ENCODE data around the gene COL25A1.
"Not testable (repeated sequence)": the region's sequence is repeated elsewhere in the genome, so short reads cannot be mapped to it uniquely, and the experiment has no call there.

Gene COL25A1

DNA sequence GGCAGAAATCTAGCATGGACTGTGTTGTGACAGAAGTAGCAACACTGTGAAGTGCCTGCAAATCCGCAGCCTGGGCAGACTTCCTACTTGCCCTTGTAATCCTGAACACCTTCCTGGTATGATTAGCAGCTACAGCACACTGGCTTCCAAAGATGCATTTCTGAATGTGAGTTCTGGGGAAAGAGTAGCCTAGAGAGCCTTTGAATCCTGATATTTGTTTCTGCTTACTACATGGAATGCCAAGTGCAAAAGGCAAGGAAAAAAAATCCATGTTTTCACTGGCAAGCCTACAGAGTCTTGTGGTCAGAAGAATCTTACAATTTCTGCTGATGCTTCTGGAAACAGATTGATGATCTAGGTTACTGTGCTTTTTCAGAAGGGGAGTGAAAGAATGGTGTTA, 223.7 kb downstream of the COL25A1 start:
- H3K27me3 ChIP-seq (replicated peaks in 2 of 5; ENCODE audit: control insufficient read depth in 4 of 5, insufficient read depth in 5 of 5, low read length in 4 of 5): no peaks in the 10 kb centered on the region
- no peak overlapping the region for H3K4me3 ChIP-seq (ENCODE audit: control insufficient read depth in 1 of 7, extremely low read depth in 1 of 7, insufficient read depth in 4 of 7, low read depth in 2 of 7, low read length in 6 of 7)
- H3K9me3 ChIP-seq (ENCODE audit: control extremely low read depth in 1 of 5, control insufficient read depth in 4 of 5, insufficient read depth in 2 of 5, low read depth in 1 of 5, low read length in 4 of 5): peaks cover 0 to 3% (median 1%) of the 10 kb centered on the region in 5 experiments
- ChIA-PET POLR2A (no interaction called here), CTCF (interaction anchor here (0.7 to 1.0 kb wide), 2 partner anchors 16 to 68 kb away, joined by 3 read pairs; no protein-coding TSS in a partner anchor)
- no peak overlapping the region for H3K27ac ChIP-seq (ENCODE audit: insufficient read depth in 1 of 2, low read depth in 1 of 2, low read length in 2 of 2, poor library complexity in 1 of 2, severe bottlenecking in 2 of 2)
- 100% methylated on average over 1 of the region's 1 CpG for WGBS (ENCODE audit: insufficient coverage)
- H3K36me3 ChIP-seq (ENCODE audit: control insufficient read depth in 4 of 4, insufficient read depth in 4 of 4, low read length in 3 of 4): no peaks in the 10 kb centered on the region
- peaks cover 0 to 3% (median 0%) of the 10 kb centered on the region in 4 experiments for H3K4me1 ChIP-seq (ENCODE audit: control extremely low read depth in 1 of 4, control insufficient read depth in 4 of 4, insufficient read depth in 4 of 4, low read length in 3 of 4)
- DNase-seq: no peak

DNA sequence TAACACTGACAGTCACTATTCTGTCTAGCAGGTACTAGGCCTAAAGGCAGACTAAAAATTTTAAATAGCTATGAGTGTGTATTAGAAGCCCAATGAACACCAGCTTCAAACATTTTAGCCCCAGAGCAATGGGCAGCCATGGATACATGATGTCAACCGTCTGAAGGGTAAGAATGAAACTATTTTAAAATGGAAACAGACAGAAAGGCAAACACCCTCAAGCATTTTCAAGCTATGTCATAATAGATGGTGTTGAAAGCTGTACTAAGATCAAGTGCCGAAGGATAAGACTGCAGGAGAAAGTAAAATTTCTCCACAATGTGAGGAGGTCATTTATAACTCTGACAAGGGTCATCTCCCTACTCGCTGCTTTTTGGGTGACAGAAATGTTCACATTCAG, 225.0 kb downstream of the COL25A1 start:
- ChIA-PET POLR2A (no interaction called here), CTCF (no interaction called here)
- 100% methylated on average over 2 of the region's 3 CpGs for WGBS (ENCODE audit: insufficient coverage)
- H3K9me3 ChIP-seq (ENCODE audit: control extremely low read depth in 1 of 5, control insufficient read depth in 4 of 5, insufficient read depth in 2 of 5, low read depth in 1 of 5, low read length in 4 of 5): peaks cover 0 to 3% (median 3%) of the 10 kb centered on the region in 5 experiments
- no peaks in the 10 kb centered on the region for H3K27me3 ChIP-seq (replicated peaks in 2 of 5; ENCODE audit: control insufficient read depth in 4 of 5, insufficient read depth in 5 of 5, low read length in 4 of 5)
- H3K4me1 ChIP-seq (ENCODE audit: control extremely low read depth in 1 of 4, control insufficient read depth in 4 of 4, insufficient read depth in 4 of 4, low read length in 3 of 4): peaks cover 0 to 4% (median 2%) of the 10 kb centered on the region in 4 experiments
- H3K27ac ChIP-seq (ENCODE audit: insufficient read depth in 1 of 2, low read depth in 1 of 2, low read length in 2 of 2, poor library complexity in 1 of 2, severe bottlenecking in 2 of 2): no peak overlapping the region
- no peak overlapping the region for H3K4me3 ChIP-seq (ENCODE audit: control insufficient read depth in 1 of 7, extremely low read depth in 1 of 7, insufficient read depth in 4 of 7, low read depth in 2 of 7, low read length in 6 of 7)
- DNase-seq: no peak
- no peaks in the 10 kb centered on the region for H3K36me3 ChIP-seq (ENCODE audit: control insufficient read depth in 4 of 4, insufficient read depth in 4 of 4, low read length in 3 of 4)

DNA sequence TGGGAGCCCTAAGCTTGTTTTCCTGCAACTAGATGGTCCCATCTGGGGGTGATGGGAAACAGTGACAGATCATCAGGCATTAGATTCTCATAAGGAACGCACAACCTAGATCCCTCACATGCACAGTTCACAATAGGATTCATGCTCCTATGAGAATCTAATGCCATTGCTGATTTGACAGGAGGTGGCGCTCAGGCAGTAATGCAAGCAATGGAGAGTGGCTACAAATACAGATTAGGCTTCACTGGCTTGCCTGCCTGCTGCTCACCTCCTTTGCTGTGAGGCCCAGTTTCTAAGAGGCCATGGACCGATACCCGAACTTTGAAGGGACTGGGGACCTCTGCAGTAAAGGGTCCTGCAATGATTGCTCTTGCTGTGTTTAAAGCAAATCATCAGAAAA, 225.7 kb downstream of the COL25A1 start:
- CTCF ChIA-PET; H3K27me3 ChIP-seq (replicated peaks in 2 of 5; ENCODE audit: control insufficient read depth in 4 of 5, insufficient read depth in 5 of 5, low read length in 4 of 5); H3K27ac ChIP-seq (ENCODE audit: insufficient read depth in 1 of 2, low read depth in 1 of 2, low read length in 2 of 2, poor library complexity in 1 of 2, severe bottlenecking in 2 of 2); POLR2A ChIA-PET; DNase-seq; H3K9me3 ChIP-seq (ENCODE audit: control extremely low read depth in 1 of 5, control insufficient read depth in 4 of 5, insufficient read depth in 2 of 5, low read depth in 1 of 5, low read length in 4 of 5); H3K4me1 ChIP-seq (ENCODE audit: control extremely low read depth in 1 of 4, control insufficient read depth in 4 of 4, insufficient read depth in 4 of 4, low read length in 3 of 4); H3K4me3 ChIP-seq (ENCODE audit: control insufficient read depth in 1 of 7, extremely low read depth in 1 of 7, insufficient read depth in 4 of 7, low read depth in 2 of 7, low read length in 6 of 7); H3K36me3 ChIP-seq (ENCODE audit: control insufficient read depth in 4 of 4, insufficient read depth in 4 of 4, low read length in 3 of 4): not testable (repeated sequence)
- 100% methylated on average over 1 of the region's 4 CpGs for WGBS (ENCODE audit: insufficient coverage)

DNA sequence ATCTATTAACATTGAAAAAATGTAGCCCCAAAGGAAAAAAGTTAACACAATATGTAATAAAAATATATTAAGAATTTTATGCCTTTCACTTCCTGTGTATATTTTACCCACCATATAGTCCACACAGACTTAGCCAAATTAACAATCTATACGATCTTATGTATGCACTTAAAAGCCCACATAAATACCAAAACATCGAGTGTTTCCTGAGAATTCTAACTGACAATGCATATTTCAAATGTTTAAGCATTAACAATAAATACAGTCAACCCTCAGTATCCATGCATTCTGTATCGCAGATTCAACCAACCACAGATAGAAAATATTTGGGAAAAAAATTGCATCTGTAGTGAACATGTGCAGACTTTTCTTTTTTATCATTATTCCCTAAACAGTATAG, 226.8 kb downstream of the COL25A1 start:
- no peak for DNase-seq
- Histone ChIP-seq H3K9me3 (ENCODE audit: control extremely low read depth in 1 of 5, control insufficient read depth in 4 of 5, insufficient read depth in 2 of 5, low read depth in 1 of 5, low read length in 4 of 5) (peaks cover 0 to 3% (median 3%) of the 10 kb centered on the region in 5 experiments), H3K27me3 (replicated peaks in 2 of 5; ENCODE audit: control insufficient read depth in 4 of 5, insufficient read depth in 5 of 5, low read length in 4 of 5) (no peaks in the 10 kb centered on the region), H3K36me3 (ENCODE audit: control insufficient read depth in 4 of 4, insufficient read depth in 4 of 4, low read length in 3 of 4) (no peaks in the 10 kb centered on the region), H3K4me1 (ENCODE audit: control extremely low read depth in 1 of 4, control insufficient read depth in 4 of 4, insufficient read depth in 4 of 4, low read length in 3 of 4) (peaks cover 0 to 7% (median 2%) of the 10 kb centered on the region in 4 experiments), H3K4me3 (ENCODE audit: control insufficient read depth in 1 of 7, extremely low read depth in 1 of 7, insufficient read depth in 4 of 7, low read depth in 2 of 7, low read length in 6 of 7) (no peak overlapping the region), H3K27ac (ENCODE audit: insufficient read depth in 1 of 2, low read depth in 1 of 2, low read length in 2 of 2, poor library complexity in 1 of 2, severe bottlenecking in 2 of 2) (no peak overlapping the region)
- POLR2A ChIA-PET: no interaction called here
- WGBS (ENCODE audit: insufficient coverage): 55% methylated on average over 1 of the region's 3 CpGs
- CTCF ChIA-PET: no interaction called here

DNA sequence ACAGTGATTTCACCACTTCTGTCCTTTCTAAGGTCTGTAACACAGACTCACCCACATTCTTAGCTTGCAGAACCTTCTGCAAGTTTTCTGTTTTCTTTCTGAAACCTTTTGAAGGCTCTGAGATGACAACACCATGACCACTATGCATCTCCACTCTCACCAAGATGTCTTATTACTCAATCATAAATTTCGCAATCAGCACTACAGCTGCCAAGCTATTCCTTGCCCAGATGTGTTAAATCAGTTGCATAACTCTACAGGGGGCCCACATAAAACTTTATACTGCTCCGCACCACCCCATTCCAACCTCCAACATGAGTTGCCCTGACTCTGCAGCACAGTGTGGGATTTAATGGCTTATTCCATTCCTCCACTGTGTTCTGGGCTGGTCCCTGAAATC, 229.9 kb downstream of the COL25A1 start:
- WGBS (ENCODE audit: insufficient coverage): 81% methylated on average over 2 of the region's 2 CpGs
- Histone ChIP-seq H3K27me3 (replicated peaks in 2 of 5; ENCODE audit: control insufficient read depth in 4 of 5, insufficient read depth in 5 of 5, low read length in 4 of 5) (no peaks in the 10 kb centered on the region), H3K36me3 (ENCODE audit: control insufficient read depth in 4 of 4, insufficient read depth in 4 of 4, low read length in 3 of 4) (no peaks in the 10 kb centered on the region), H3K9me3 (ENCODE audit: control extremely low read depth in 1 of 5, control insufficient read depth in 4 of 5, insufficient read depth in 2 of 5, low read depth in 1 of 5, low read length in 4 of 5) (peaks cover 0 to 3% (median 3%) of the 10 kb centered on the region in 5 experiments), H3K4me3 (ENCODE audit: control insufficient read depth in 1 of 7, extremely low read depth in 1 of 7, insufficient read depth in 4 of 7, low read depth in 2 of 7, low read length in 6 of 7) (no peak overlapping the region), H3K4me1 (ENCODE audit: control extremely low read depth in 1 of 4, control insufficient read depth in 4 of 4, insufficient read depth in 4 of 4, low read length in 3 of 4) (peaks cover 0 to 7% (median 0%) of the 10 kb centered on the region in 4 experiments), H3K27ac (ENCODE audit: insufficient read depth in 1 of 2, low read depth in 1 of 2, low read length in 2 of 2, poor library complexity in 1 of 2, severe bottlenecking in 2 of 2) (no peak overlapping the region)
- peak; percentile 9 to 53 (median 51) for DNase-seq
- ChIA-PET CTCF (no interaction called here), POLR2A (no interaction called here)

DNA sequence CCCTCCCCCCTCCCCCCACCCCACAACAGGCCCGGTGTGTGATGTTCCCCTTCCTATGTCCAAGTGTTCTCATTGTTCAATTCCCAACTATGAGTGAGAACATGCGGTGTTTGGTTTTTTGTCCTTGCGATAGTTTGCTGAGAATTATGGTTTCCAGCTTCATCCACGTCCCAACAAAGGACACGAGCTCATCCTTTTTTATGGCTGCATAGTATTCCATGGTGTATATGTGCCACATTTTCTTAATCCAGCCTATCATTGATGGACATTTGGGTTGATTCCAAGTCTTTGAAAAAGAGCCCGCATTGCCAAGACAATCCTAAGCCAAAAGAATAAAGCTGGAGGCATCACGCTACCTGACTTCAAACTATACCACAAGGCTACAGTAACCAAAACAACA, 231.8 kb downstream of the COL25A1 start:
- POLR2A ChIA-PET; H3K27ac ChIP-seq (ENCODE audit: insufficient read depth in 1 of 2, low read depth in 1 of 2, low read length in 2 of 2, poor library complexity in 1 of 2, severe bottlenecking in 2 of 2); H3K9me3 ChIP-seq (ENCODE audit: control extremely low read depth in 1 of 5, control insufficient read depth in 4 of 5, insufficient read depth in 2 of 5, low read depth in 1 of 5, low read length in 4 of 5); H3K4me3 ChIP-seq (ENCODE audit: control insufficient read depth in 1 of 7, extremely low read depth in 1 of 7, insufficient read depth in 4 of 7, low read depth in 2 of 7, low read length in 6 of 7); H3K36me3 ChIP-seq (ENCODE audit: control insufficient read depth in 4 of 4, insufficient read depth in 4 of 4, low read length in 3 of 4); H3K27me3 ChIP-seq (replicated peaks in 2 of 5; ENCODE audit: control insufficient read depth in 4 of 5, insufficient read depth in 5 of 5, low read length in 4 of 5); CTCF ChIA-PET; H3K4me1 ChIP-seq (ENCODE audit: control extremely low read depth in 1 of 4, control insufficient read depth in 4 of 4, insufficient read depth in 4 of 4, low read length in 3 of 4); DNase-seq: not testable (repeated sequence)
- 100% methylated on average over 4 of the region's 7 CpGs for WGBS (ENCODE audit: insufficient coverage)

DNA sequence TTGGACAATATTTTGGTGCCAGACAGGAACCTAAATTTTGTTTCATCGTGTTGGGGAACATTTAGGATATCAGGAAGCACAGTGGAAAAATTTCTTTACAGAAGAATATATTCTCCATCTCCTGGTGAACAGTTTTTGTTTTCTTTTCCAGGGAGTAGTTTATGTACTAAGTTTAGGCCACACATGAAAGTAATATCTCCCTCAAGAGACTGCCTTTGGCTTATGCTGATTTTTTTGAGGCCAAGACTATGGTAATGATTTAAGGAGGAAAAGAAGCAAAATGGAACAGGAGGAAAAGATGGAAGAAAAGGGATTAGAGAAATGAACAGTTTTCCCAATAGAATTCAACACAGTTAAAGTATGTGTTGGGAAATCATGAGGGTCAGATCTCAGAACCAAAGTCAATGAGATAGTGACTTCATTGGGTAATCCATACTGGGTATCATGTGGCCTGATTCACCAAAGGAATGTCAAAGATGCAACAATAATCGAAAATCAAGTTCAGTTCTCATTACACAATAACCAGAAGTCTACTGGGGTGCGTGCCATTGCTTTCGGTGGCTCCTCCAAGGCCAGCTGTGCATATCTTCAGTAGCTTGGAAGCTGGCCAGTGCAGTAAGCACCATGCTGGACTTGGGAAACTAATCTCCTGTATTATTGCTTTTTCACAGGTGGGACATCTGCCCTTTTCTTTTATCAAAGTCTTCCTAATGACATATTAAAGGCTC, 234.8 kb downstream of the COL25A1 start:
- WGBS (ENCODE audit: insufficient coverage): 100% methylated on average over 3 of the region's 4 CpGs
- CTCF ChIA-PET: no interaction called here

More for the DNA sequence above, 234.8 kb downstream of the COL25A1 start:
- no peaks in the 10 kb centered on the region for H3K9me3 ChIP-seq (ENCODE audit: control extremely low read depth in 1 of 5, control insufficient read depth in 4 of 5, insufficient read depth in 2 of 5, low read depth in 1 of 5, low read length in 4 of 5)
- no peak overlapping the region for H3K27ac ChIP-seq (ENCODE audit: insufficient read depth in 1 of 2, low read depth in 1 of 2, low read length in 2 of 2, poor library complexity in 1 of 2, severe bottlenecking in 2 of 2)
- no peak for DNase-seq
- H3K4me3 ChIP-seq (ENCODE audit: control insufficient read depth in 1 of 7, extremely low read depth in 1 of 7, insufficient read depth in 4 of 7, low read depth in 2 of 7, low read length in 6 of 7): no peak overlapping the region
- H3K36me3 ChIP-seq (ENCODE audit: control insufficient read depth in 4 of 4, insufficient read depth in 4 of 4, low read length in 3 of 4): no peaks in the 10 kb centered on the region
- no peaks in the 10 kb centered on the region for H3K27me3 ChIP-seq (replicated peaks in 2 of 5; ENCODE audit: control insufficient read depth in 4 of 5, insufficient read depth in 5 of 5, low read length in 4 of 5)
- POLR2A ChIA-PET: no interaction called here
- peaks cover 0 to 4% (median 0%) of the 10 kb centered on the region in 4 experiments for H3K4me1 ChIP-seq (ENCODE audit: control extremely low read depth in 1 of 4, control insufficient read depth in 4 of 4, insufficient read depth in 4 of 4, low read length in 3 of 4)

Measured in common myeloid progenitor, CD34-positive (primary cell).